ENCODE results near the gene JOSD2.

- no peak for TF ChIP-seq CTCF (IDR thresholded peaks at IDR 0.05; ENCODE audit: insufficient read depth, low read length, poor library complexity, severe bottlenecking)
- TF ChIP-seq EZH2phosphoT487 (conservative IDR thresholded peaks at IDR 0.05; ENCODE audit: low read length), result no peak
Measured at GRCh38 chr19:50466706-50467039, 44.3 kb downstream of the JOSD2 start.

All from SU-DHL-6 (cell line).